Measurements from ENCODE around the gene OR2D2.

DNA sequence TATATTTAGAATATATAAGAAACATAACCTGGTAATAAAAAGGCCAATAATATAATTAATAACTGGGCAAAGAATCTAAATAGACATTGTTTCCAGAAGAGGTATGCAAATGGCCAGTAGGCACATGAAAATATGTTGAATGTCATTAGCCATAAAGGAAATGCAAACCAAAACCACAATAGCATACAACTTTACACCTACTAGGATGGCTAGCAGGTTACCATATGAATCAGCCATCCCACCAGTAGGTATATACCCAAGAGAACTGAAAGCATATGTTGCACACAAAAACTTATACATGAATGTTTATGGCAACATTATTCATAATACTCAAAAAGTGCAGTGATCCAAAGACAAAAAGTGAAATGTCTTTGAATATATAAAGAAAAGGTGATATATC, 2.7 kb upstream of the OR2D2 start:
- TF ChIP-seq TAF1 (IDR thresholded peaks at IDR 0.05; ENCODE audit: borderline replicate concordance, insufficient read depth, low read length) = no peak
- TF ChIP-seq POLR2AphosphoS5 (IDR thresholded peaks at IDR 0.05; ENCODE audit: low read depth, low read length) = no peak

Measured in PFSK-1 (cell line).